GM19239 (cell line): Measurements from ENCODE around the gene CHST4.
"Not testable (repeated sequence)": the region's sequence is repeated elsewhere in the genome, so short reads cannot be mapped to it uniquely, and the experiment has no call there.

Source experiments
- DNase-seq: peaks from one replicate; pipeline ENCODE4 v3.0.0; 2011; ENCODE audit warnings: low spot score; ENCODE audit not compliant: insufficient read length
- FAIRE-seq: peaks from 2 replicates; lab custom pipeline; 2011; peaks lifted over from hg19 to GRCh38; lab: Jason Lieb, UNC

Gene CHST4

DNA sequence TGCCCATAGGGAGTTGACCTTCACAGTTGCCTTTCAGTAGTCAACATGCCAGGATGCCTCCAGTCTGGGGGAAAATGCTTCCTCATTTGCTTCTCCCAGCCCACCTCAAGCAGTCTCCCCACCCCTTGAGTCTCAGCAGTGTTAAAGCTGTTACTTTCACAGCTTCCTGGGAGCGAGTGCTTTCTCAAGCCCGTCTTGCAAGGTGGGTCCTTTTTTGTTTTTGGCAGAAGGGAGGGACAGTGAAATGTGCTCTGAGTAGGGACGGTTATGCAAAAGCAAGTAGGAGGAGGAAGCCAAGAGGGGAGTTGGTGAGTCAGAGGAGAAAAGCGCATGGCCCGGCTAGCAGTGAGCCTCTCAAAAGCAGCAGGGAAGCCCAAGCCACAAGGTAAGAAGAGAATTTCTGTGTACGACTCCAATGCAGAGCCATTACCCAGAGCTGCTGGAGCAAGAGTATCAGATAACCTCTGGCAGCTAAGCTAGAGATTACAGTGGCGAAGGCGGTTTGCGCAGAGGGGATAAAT, at the start of gene CHST4:
Gene CHST4, plus strand, starts transcription at position 316 of the 521 bp plus-strand sequence. CDS start 10,252 bp downstream, outside the sequence.
- no peak for FAIRE-seq

GRCh38 chr16:71476457-71477124, 49.6 kb upstream of the CHST4 start:
- DNase-seq (no peak), FAIRE-seq (no peak)

More for the DNA sequence above, at the start of gene CHST4:
- DNase-seq = no peak

DNA sequence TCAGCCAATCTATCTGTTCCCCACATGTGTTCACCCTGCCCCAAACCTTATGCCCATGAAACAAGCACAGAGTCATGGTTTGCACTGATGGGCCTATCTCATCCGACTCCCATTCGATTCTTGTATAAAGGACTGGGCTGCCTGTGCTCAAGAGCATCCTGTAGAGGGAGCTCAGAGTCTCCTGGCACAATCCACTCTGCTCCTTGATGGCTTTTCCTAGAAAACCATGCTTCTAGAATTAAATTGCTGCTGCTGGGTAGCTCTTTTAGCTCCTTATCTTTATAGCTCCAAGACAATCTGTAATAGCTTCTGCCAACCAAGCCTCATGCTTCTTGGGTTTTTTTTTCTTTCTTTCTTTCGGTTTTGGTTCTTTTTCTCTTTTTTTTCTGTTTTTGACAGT, 46.8 kb upstream of the CHST4 start:
- FAIRE-seq (no peak), DNase-seq (no peak)

- DNase-seq (no peak), FAIRE-seq (no peak)
Measured at GRCh38 chr16:71480956-71481355, 45.3 kb upstream of the CHST4 start.

DNA sequence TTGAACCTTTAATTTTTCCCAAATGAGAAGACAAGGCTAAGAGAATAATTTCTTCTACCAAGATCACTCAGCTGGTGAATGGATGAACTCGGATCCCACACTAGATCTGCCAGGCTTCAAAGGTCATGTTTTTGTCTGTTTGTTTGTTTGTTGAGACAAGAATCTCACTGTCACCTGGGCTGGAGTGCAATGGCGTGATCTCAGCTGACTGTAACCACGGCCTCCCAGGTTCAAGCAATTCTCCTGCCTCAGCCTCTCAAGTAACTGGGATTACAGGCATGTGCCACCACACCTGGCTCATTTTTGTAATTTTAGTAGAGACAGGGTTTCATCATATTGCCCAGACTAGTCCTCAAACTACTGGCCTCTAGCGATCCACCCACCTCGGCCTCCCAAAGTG, 43.7 kb upstream of the CHST4 start:
- FAIRE-seq = no peak

DNA sequence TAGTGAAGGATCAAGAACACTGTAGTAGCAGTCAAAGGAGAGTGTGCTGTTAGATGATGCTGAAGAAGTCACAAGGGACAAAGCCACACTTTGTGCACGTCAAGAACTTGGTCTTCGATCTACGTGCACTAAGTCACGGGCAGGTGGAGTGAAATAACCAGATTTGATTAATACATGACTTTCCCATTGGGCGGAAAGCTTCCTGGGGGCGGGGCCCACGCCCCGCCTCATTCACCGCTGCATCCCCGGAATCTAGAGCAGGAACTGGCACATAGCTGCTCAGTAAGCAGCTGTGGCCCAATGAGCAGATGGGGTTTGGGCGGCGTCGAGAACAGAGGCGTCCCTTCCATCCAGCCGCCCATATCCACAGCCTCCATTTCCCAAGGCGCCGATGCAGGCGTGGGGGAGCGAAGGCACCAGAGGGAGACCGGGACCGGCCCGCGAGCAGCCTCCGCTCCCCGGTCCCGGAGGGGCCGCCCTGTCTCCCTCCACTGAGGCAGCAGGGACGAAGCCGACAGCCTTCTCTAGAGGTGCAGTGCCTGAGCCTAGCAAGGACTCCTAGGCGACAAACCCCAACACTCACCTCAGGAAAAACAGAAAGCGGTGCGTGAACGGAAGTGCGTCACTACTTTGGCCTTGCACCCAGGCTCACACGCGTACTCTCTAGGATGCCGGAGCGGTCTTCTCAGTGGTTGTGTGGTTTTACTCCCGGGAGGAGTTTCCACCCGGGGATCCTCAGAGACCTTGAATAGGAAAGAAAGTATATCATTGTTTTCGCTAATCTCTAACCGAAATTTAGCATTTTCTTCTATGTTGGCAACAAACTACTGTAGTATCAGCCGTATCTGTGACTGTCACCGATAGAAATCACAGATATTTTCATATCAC, 42.0 kb upstream of the CHST4 start:
- FAIRE-seq (peak; percentile 99), DNase-seq (peak; percentile 66)

More for the DNA sequence above, 43.7 kb upstream of the CHST4 start:
- no peak for DNase-seq

GRCh38 chr16:71489122-71489521, 37.1 kb upstream of the CHST4 start, which contains the start of gene ZNF19:
Gene ZNF19 (minus strand): TSS chr16:71489324. CDS start chr16:71482114, 7,210 bp downstream.
- DNase-seq (no peak), FAIRE-seq (no peak)

GRCh38 chr16:71490361-71490760, 35.9 kb upstream of the CHST4 start:
- FAIRE-seq = no peak
- DNase-seq = no peak

DNA sequence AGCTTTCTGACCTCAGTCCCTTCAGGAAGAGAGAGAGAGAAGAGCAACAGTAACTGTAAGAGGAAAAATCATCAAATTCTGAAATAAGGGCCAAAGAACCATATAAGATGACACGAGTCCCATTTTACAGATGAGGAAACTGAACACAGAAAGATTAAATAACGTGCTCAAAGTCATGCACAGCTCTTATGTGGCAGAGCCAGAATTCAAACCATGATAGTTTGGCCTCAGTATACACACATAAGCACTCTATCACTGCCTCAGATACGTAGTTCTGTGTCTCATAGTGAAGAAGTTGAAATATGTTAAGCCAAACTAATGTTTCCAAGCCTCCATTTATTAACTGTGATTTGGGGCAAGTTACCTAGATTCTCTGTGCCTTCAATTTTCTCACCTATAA, 35.2 kb upstream of the CHST4 start:
- FAIRE-seq (no peak), DNase-seq (no peak)

- FAIRE-seq (no peak), DNase-seq (no peak)
Measured at GRCh38 chr16:71492786-71493185, 33.4 kb upstream of the CHST4 start.

DNA sequence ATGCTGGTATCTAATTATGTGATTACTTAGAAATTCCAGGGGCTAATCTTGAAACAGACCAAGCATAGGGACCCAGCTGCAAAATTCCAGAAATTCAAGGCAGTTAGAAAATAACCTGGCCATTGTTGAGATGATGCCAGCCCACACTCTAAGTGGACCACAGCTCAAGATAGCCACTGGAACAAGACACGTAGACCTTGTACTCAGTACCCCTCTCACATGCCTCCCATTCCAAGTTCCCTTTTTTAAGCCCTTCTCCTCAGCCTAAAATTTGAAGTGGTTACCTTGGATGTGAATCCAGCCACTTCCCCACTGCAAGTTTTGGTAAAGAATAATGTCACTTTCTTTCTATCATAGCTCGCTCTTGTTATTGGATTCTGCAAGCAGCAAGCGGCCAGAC, 33.0 kb upstream of the CHST4 start:
- DNase-seq (no peak), FAIRE-seq (no peak)

DNA sequence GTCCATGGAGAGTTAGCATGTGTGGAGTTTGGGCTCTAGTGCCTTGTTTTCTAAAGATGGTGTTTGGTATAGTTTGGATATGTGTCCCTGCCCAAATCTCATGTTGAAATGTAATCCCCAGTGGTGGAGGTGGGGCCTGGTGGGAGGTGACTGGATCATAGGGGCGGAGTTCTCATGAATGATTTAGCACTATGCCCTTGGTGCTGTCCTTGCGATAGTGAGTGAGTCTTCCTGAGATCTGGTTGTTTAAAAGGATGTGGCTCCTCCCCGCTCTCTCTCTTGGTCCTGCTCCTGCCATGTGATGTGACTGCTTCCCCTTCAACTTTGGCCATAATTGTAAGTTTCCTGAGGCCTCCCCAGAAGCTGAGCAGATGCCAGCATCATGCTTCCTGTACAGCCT, 28.2 kb upstream of the CHST4 start:
- no peak for DNase-seq
- FAIRE-seq = no peak

GRCh38 chr16:71499775-71500364, 26.4 kb upstream of the CHST4 start:
- FAIRE-seq (peak; percentile 86), DNase-seq (peak; percentile 40)

GRCh38 chr16:71500964-71501363, 25.3 kb upstream of the CHST4 start:
- DNase-seq (no peak), FAIRE-seq (no peak)

GRCh38 chr16:71501547-71501946, 24.7 kb upstream of the CHST4 start:
- no peak for DNase-seq
- FAIRE-seq = no peak

GRCh38 chr16:71504051-71504450, 22.2 kb upstream of the CHST4 start:
- FAIRE-seq, DNase-seq: not testable (repeated sequence)

DNA sequence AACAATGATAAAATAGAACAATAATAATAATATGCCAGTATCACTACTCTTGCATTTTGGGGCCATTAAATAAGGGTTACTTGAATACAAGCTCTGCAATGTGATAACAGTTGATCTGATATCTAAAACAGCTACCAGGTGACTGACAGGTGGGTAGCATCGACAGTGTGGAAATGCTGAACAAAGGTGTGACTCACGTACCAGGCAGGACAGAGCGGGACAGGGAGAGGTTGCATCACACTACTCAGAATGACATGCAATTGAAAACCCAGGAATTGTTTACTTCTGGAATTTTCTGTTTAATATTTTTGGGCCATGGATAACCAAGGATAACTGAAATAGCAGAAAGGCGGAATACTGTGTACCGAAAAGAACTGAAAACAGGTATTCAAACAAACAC, 21.3 kb upstream of the CHST4 start:
- FAIRE-seq (no peak), DNase-seq (no peak)

DNA sequence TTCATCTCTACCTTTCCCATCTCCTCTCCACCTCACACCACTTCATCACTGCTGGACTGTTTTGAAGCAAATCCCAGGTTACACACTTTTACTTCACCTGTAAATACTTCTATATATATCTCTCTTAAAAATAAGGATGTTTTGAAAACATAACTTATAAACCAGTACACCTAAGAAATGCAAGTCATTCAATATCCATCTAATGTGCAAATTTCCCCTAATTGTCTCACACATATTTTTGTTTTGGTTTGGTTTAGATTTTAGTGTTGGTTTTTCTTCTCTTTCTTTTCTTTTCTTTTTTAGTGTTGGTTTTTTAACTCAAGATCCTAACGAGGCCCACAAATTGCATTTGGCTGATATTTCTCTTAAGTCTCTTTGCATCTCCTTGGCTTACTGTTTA, 19.2 kb upstream of the CHST4 start:
- DNase-seq (no peak), FAIRE-seq (no peak)

GRCh38 chr16:71513302-71513701, 12.9 kb upstream of the CHST4 start:
- DNase-seq (no peak), FAIRE-seq (no peak)

DNA sequence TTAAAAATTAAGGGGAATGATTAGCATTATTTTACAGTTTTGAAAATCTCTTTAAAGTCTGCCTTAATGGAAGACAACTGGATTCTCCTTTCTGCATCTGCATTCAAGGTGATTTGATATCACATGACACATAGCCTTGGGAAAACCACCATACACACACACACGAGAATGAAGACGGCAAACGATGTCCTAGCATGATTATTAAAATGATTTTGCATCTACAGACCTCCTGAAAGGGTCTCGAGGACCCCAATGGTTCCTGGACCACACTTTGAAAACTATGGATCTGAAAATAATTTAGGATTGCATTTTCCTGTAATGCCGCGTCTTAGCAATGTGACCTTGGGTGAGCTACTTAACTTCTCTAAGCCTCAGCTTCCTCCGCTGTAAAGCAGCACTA, 11.8 kb upstream of the CHST4 start:
- FAIRE-seq (no peak), DNase-seq (no peak)

DNA sequence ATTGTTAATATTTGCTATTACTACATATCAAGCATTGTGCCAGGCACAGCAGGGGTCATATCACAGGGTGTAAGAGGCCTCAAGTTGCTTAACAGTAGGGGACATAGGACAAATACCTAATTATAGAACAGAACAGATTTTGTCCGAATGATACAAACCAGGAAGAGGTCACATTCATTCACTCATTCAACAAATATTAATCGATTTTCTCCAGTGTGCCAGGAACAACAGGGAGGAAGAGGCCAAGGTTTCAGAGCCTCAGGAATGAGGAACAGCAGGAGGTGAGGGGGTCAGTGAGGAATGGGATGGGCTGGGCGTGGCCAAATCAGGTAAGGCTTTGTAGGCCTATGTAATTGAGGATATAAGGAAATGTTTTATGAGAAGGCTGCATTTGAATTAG, 11.2 kb upstream of the CHST4 start:
- FAIRE-seq (no peak), DNase-seq (no peak)
